SK-N-SH (cell line): ENCODE data around the gene CCNY. TPM values are rescaled to one million over a fixed set of nuclear protein-coding genes. Genes with fewer than 3 reads are reported as not detected.

Experiments
- CTCF ChIA-PET: fragments of 300-600, 350-600 bp; formaldehyde crosslinking; extraction: SDS; loops from one replicate; lab custom pipeline; 2021; lab: Yijun Ruan, JAX
- POLR2A ChIA-PET: fragments of 350-600 bp; sonication (Branson Sonifier 250); formaldehyde crosslinking; extraction: SDS; loops from one replicate; lab custom pipeline; 2020; ENCODE audit warnings: antibody characterized with exemption, inconsistent platforms; lab: Yijun Ruan, JAX
- DNase-seq: peaks from one replicate; pipeline ENCODE4 v3.0.0; 2012
- H2AFZ ChIP-seq: fragments of 200-600 bp; sonication (generic); 2 replicates; pipeline ENCODE4 v1.8.1; 2016; ENCODE audit warnings: antibody characterized with exemption, mild to moderate bottlenecking, low read depth
- H3F3A ChIP-seq: fragments of 200-600 bp; sonication (generic); replicated peaks from 2 replicates; pipeline ENCODE3; 2016; ENCODE audit warnings: antibody characterized with exemption, mild to moderate bottlenecking; ENCODE audit not compliant: insufficient read depth
- H3K27ac ChIP-seq, 2 experiments: fragments of 200-500 bp in 1 of 2; fragments of 200-600 bp in 1 of 2; sonication (Bioruptor generic) in 1 of 2; sonication (generic), shearing (Covaris generic) in 1 of 2; 2 replicates each; pipeline versions ENCODE4 v1.5.1 to v1.6.1; 2014 to 2016; ENCODE audit warnings: low read depth in 2 of 2, inconsistent platforms in 1 of 2, low read length in 1 of 2, mild to moderate bottlenecking in 1 of 2, mixed read lengths in 1 of 2
- H3K27me3 ChIP-seq: fragments of 200-600 bp; sonication (generic), shearing (Covaris generic); 2 replicates; pipeline ENCODE4 v1.6.1; 2016; ENCODE audit warnings: mixed run types; ENCODE audit not compliant: insufficient read depth
- H3K36me3 ChIP-seq, 2 experiments: fragments of 200-500 bp in 1 of 2; fragments of 200-600 bp in 1 of 2; sonication (Bioruptor generic) in 1 of 2; sonication (generic) in 1 of 2; replicated peaks in 1 of 2; 2 replicates each; pipeline versions ENCODE3 to v1.5.1; 2014 to 2016; ENCODE audit warnings: low read length in 1 of 2, mild to moderate bottlenecking in 1 of 2; ENCODE audit not compliant: insufficient read depth in 2 of 2, control insufficient read depth in 1 of 2
- H3K4me1 ChIP-seq, 2 experiments: fragments of 200-500 bp in 1 of 2; fragments of 200-600 bp in 1 of 2; sonication (Bioruptor generic) in 1 of 2; sonication (generic), shearing (Covaris generic) in 1 of 2; 2 replicates each; pipeline versions ENCODE4 v1.5.1 to v1.6.1; 2014 to 2016; ENCODE audit warnings: low read depth in 1 of 2, low read length in 1 of 2, mixed run types in 1 of 2; ENCODE audit not compliant: insufficient read depth in 2 of 2, control insufficient read depth in 1 of 2
- H3K4me2 ChIP-seq: fragments of 200-600 bp; sonication (generic), shearing (Covaris generic); 2 replicates; pipeline ENCODE4 v1.6.1; 2017; ENCODE audit warnings: mixed run types
- H3K4me3 ChIP-seq, 2 experiments: fragments of 200-500 bp in 1 of 2; fragments of 200-600 bp in 1 of 2; sonication (Bioruptor generic) in 1 of 2; sonication (generic), shearing (Covaris generic) in 1 of 2; 2 replicates each; pipeline versions ENCODE4 v1.5.1 to v1.8.1; 2014 to 2016; ENCODE audit warnings: low read depth in 2 of 2, inconsistent platforms in 1 of 2, low read length in 1 of 2, mild to moderate bottlenecking in 1 of 2, mixed read lengths in 1 of 2, moderate library complexity in 1 of 2
- H3K79me2 ChIP-seq: fragments of 200-600 bp; sonication (generic); 2 replicates; pipeline ENCODE4 v1.8.1; 2017; ENCODE audit warnings: mild to moderate bottlenecking; ENCODE audit not compliant: insufficient read depth
- H3K9ac ChIP-seq: fragments of 200-600 bp; sonication (generic); 2 replicates; pipeline ENCODE4 v1.6.1; 2017; ENCODE audit warnings: mixed run types
- H3K9me2 ChIP-seq: fragments of 200-600 bp; sonication (generic); 2 replicates; pipeline ENCODE4 v1.6.1; 2017; ENCODE audit warnings: mixed run types
- H3K9me3 ChIP-seq: fragments of 200-600 bp; sonication (generic); 2 replicates; pipeline ENCODE4 v1.6.1; 2017; ENCODE audit warnings: mixed run types, mild to moderate bottlenecking, moderate library complexity
- H4K20me1 ChIP-seq: fragments of 200-600 bp; sonication (generic); 2 replicates; pipeline ENCODE4 v1.6.1; 2017; ENCODE audit warnings: mild to moderate bottlenecking, mixed run types; ENCODE audit not compliant: insufficient read depth
- CTCF ChIP-seq: fragments of 200-600 bp; sonication (generic); IDR thresholded peaks from 2 replicates; pipeline ENCODE4 v1.6.1; 2017; ENCODE audit warnings: antibody characterized with exemption, mild to moderate bottlenecking, moderate library complexity
- FOSL2 ChIP-seq: IDR thresholded peaks from 2 replicates; pipeline ENCODE4 v1.4.0; 2012; ENCODE audit warnings: low read depth, mild to moderate bottlenecking, moderate library complexity, borderline replicate concordance
- JUND ChIP-seq: IDR thresholded peaks from 2 replicates; pipeline ENCODE4 v1.4.0; 2012
- RAD21 ChIP-seq: IDR thresholded peaks from 2 replicates; pipeline ENCODE4 v1.6.1; 2012; ENCODE audit warnings: mild to moderate bottlenecking, low read length
- RXRA ChIP-seq: IDR thresholded peaks from 2 replicates; pipeline ENCODE4 v1.4.0; 2012; ENCODE audit warnings: low read depth, mild to moderate bottlenecking, borderline replicate concordance
- TCF12 ChIP-seq: IDR thresholded peaks from 2 replicates; pipeline ENCODE4 v1.4.0; 2012
- TEAD4 ChIP-seq: IDR thresholded peaks from 2 replicates; pipeline ENCODE4 v1.4.0; 2012; ENCODE audit warnings: mild to moderate bottlenecking, borderline replicate concordance; ENCODE audit not compliant: insufficient read depth
- USF2 ChIP-seq: fragments of 150-350 bp; IDR thresholded peaks from 2 replicates; pipeline ENCODE4 v1.6.1; 2017; ENCODE audit warnings: antibody characterized with exemption, low read length, low read depth, borderline replicate concordance
- ZBTB33 ChIP-seq: IDR thresholded peaks from 2 replicates; pipeline ENCODE4 v1.4.0; 2012; ENCODE audit warnings: low read depth, borderline replicate concordance
- WGBS: methylation state at CpG from one replicate; pipeline ENCODE4 v1.1.6; 2017; ENCODE audit warnings: low lambda C conversion rate; 5-methylcytosine and 5-hydroxymethylcytosine counted together
- polyA plus RNA-seq, 3 experiments: library from polyadenylated mRNA; depleted of rRNA; stranded (reverse); fragments of >200 nt; gene quantifications; 2 replicates each; pipeline ENCODE4 v1.2.3, GENCODE V29; 2012
- TF ChIP-seq, protein P1 (sequence below): IDR thresholded peaks from 2 replicates; pipeline ENCODE4; 2012

CCNY gene
- polyA plus RNA-seq, 1 of the 3 experiments (the other 2 are of a cell fraction), result 29.4 TPM

GRCh38 chr10:35412900-35413491, 76.7 kb downstream of the CCNY start:
- Histone ChIP-seq H3K4me3 (no peak overlapping the region), H3K4me1 (peaks cover 24 to 44% of the 10 kb centered on the region in 2 experiments; a peak in 3 of 4 replicates), H3K9ac (no peak overlapping the region), H3K79me2 (peaks cover 86% of the 10 kb centered on the region), H3K27ac (peak overlapping the region in 1 of 2 experiments; percentile 52; a peak in 2 of 4 replicates), H3K9me2 (no peaks in the 10 kb centered on the region), H3K36me3 (no peaks in the 10 kb centered on the region), H4K20me1 (peaks cover 96% of the 10 kb centered on the region), H3F3A (peaks cover 10% of the 10 kb centered on the region), H3K4me2 (peak overlapping the region; percentile 60), H3K9me3 (no peaks in the 10 kb centered on the region), H2AFZ (no peak overlapping the region), H3K27me3 (no peaks in the 10 kb centered on the region)
- TF ChIP-seq, protein P1, sequence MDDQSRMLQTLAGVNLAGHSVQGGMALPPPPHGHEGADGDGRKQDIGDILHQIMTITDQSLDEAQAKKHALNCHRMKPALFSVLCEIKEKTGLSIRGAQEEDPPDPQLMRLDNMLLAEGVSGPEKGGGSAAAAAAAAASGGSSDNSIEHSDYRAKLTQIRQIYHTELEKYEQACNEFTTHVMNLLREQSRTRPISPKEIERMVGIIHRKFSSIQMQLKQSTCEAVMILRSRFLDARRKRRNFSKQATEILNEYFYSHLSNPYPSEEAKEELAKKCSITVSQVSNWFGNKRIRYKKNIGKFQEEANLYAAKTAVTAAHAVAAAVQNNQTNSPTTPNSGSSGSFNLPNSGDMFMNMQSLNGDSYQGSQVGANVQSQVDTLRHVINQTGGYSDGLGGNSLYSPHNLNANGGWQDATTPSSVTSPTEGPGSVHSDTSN, result 0 out of 2 replicates have a peak, but pooled peaks have one; percentile 5
- peak; percentile 47; the same call in 1 of the 2 replicates for TF ChIP-seq TCF12
- TF ChIP-seq JUND, result no peak
- no peak for TF ChIP-seq RAD21
- TF ChIP-seq TEAD4, result peak; percentile 51; the same call in 1 of the 2 replicates
- TF ChIP-seq USF2, result no peak
- no peak for TF ChIP-seq ZBTB33
- peak; percentile 4; the same call in 1 of the 2 replicates for TF ChIP-seq FOSL2
- TF ChIP-seq RXRA, result peak; percentile 59; the same call in 1 of the 2 replicates
- no peak for TF ChIP-seq CTCF
- POLR2A ChIA-PET, result no interaction called here
- CTCF ChIA-PET, result interaction anchor here (1.0 kb wide), 1 partner anchor 14 kb away, joined by 3 read pairs; no protein-coding TSS in a partner anchor
- no peak for DNase-seq
- WGBS, result 69% methylated on average over 4 of the region's 4 CpGs
